Psoas muscle (tissue), 8 donors: ENCODE measurements around the gene SETD3. TPM values are rescaled to one million over a fixed set of nuclear protein-coding genes. Genes with fewer than 3 reads are reported as not detected.
A peak's percentile ranks its signal among the peaks of the same experiment; 100 is the strongest.

Source experiments
- ATAC-seq, 4 donors: fragments of 200-7000 bp; cut with Tn5 transposase; one replicate each; pipeline ENCODE4 v1.9.1; 2020; ENCODE audit warnings: moderate library complexity in 3 of 4, mild to moderate bottlenecking in 2 of 4
- DNase-seq, 2 donors: peaks; one replicate each; pipeline ENCODE4 v3.0.0-alpha.2; 2020
- H3K27ac ChIP-seq: fragments of 200-600 bp; one replicate; pipeline ENCODE4 v1.8.0; 2022
- H3K27me3 ChIP-seq, 3 donors: fragments of 200-600 bp in 1 of 3; one replicate each; pipeline versions ENCODE4 v1.6.1 to v1.8.0; 2013 to 2022; ENCODE audit warnings: low read length in 2 of 3, mild to moderate bottlenecking in 2 of 3, moderate library complexity in 1 of 3; ENCODE audit not compliant: insufficient read depth in 3 of 3
- H3K36me3 ChIP-seq, 2 donors: fragments of 200-600 bp in 1 of 2; one replicate each; pipeline versions ENCODE4 v1.6.1 to v1.8.0; 2013 to 2022; ENCODE audit warnings: low read depth in 1 of 2, mild to moderate bottlenecking in 1 of 2, moderate library complexity in 1 of 2; ENCODE audit not compliant: insufficient read depth in 1 of 2
- H3K4me1 ChIP-seq: fragments of 200-600 bp; one replicate; pipeline ENCODE4 v1.8.0; 2022
- H3K4me3 ChIP-seq: fragments of 200-600 bp; one replicate; pipeline ENCODE4 v1.8.0; 2022; ENCODE audit warnings: mild to moderate bottlenecking
- H3K9me3 ChIP-seq: fragments of 200-600 bp; one replicate; pipeline ENCODE4 v1.8.0; 2022
- CTCF ChIP-seq: fragments of 200-600 bp; IDR thresholded peaks from one replicate; pipeline ENCODE4 v1.8.0; 2022; ENCODE audit warnings: antibody characterized with exemption
- WGBS, 3 donors: extraction: QIAGEN DNeasy Blood & Tissue Kit; methylation state at CpG; one replicate each; pipeline versions ENCODE4 v1.1.6 to v1.1.7; 2013; 5-methylcytosine and 5-hydroxymethylcytosine counted together
- intact Hi-C, 2 donors: fragments of 100-400 bp; cut with DNase I; formaldehyde crosslinking; loops; one replicate each; pipeline versions ENCODE4 v1.11.0 to v1.14.2; 2022
- polyA plus RNA-seq, 3 donors: library from polyadenylated mRNA; stranded (reverse); fragments of 200-250 nt; gene quantifications; one replicate each; pipeline ENCODE4 v1.2.3, GENCODE V29; 2013
- total RNA-seq, 4 donors: library from RNA; stranded (reverse); fragmentation: NEBNext Ultra II Directional in 2 of 4; extraction: Animal tissue kit (Norgen Biotek cat#: 25700) in 2 of 4; gene quantifications; one replicate each; pipeline versions ENCODE4 v1.2.1 to v1.2.4, GENCODE V29; 2021 to 2023
- donor health status: healthy with polysubstance abuse.
- donor health status: DM: no; HTN: no; CAD: no; lungs with moderate emphysema.
- donor health status: Bipolar disorder and iron deficiency.
- donor health status: healthy.
- donor health status: DM: yes; HTN: yes; CAD: no.
- donor health status: DM: no; HTN: no; CAD: no.
- donor health status: DM: no; HTN: no; CAD: no.
- donor health status: DM: yes; HTN: yes; CAD: no.

The SETD3 gene
- total and polyA plus RNA-seq, 7 donors, result 84.0 to 177 (median 123) TPM

GRCh38 chr14:99512110-99512449, 31.4 kb upstream of the SETD3 start:
- no peak for DNase-seq
- WGBS, 3 donors, result 71 to 83% (median 73%) methylated on average over 10 of the region's 10 CpGs
- Histone ChIP-seq H3K4me3 (no peak overlapping the region), H3K9me3 (no peaks in the 10 kb centered on the region), H3K36me3 (peaks cover 0 to 71% of the 10 kb centered on the region in 2 donors), H3K4me1 (no peaks in the 10 kb centered on the region), H3K27ac (no peak overlapping the region), H3K27me3 (no peaks in the 10 kb centered on the region)
- intact Hi-C loops, result loop anchor here in 1 of 2 donors (10.0 kb wide), 1 partner anchor 393 kb away; no protein-coding TSS in a partner anchor
- no peak for TF ChIP-seq CTCF
- no peak for ATAC-seq

DNA sequence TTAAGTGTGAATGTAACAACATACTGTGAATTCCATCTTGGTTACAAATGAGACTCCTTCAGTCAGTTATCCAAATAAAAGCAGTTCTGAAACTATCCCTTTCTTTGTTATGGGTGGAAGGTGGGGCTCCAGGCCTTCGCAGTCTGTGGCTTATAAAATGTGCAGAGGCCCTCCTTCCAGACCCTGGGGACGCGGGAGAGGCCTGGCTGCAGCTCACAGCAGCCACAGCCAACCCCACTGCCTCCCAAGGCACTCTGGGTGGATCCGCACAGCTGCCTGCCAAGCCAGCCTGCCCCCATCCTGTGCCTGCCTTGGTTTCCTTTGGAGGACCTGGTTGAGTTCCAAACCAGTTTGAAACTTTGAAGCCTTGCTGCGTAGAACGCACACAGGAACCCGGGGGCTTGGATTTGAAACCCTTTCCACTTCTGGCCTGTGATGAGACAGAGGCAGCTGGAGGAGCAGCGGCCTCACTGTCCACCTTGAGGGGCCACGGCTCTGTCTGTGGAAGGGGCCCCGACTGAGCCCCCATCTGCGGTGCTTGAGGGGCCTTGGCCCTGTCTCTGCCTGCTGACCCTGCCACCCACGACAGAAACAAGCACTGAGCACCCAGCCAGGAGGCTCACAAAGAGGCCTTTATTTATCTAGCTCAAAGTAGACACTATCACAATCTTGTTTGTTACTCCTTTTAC, 30.9 kb upstream of the SETD3 start:
- no peak for TF ChIP-seq CTCF
- peaks cover 5 to 76% of the 10 kb centered on the region in 2 donors for H3K36me3 ChIP-seq
- H3K27ac ChIP-seq, result no peak overlapping the region
- H3K4me1 ChIP-seq, result no peaks in the 10 kb centered on the region
- peak in 1 of 2 donors; percentile 61 for DNase-seq
- no peaks in the 10 kb centered on the region for H3K27me3 ChIP-seq
- no peak for ATAC-seq
- no peaks in the 10 kb centered on the region for H3K9me3 ChIP-seq
- 70 to 82% (median 71%) methylated on average over 12 of the region's 12 CpGs for WGBS, 3 donors
- intact Hi-C loops, result loop anchor here in 1 of 2 donors (10.0 kb wide), 1 partner anchor 393 kb away; no protein-coding TSS in a partner anchor
- no peak overlapping the region for H3K4me3 ChIP-seq

DNA sequence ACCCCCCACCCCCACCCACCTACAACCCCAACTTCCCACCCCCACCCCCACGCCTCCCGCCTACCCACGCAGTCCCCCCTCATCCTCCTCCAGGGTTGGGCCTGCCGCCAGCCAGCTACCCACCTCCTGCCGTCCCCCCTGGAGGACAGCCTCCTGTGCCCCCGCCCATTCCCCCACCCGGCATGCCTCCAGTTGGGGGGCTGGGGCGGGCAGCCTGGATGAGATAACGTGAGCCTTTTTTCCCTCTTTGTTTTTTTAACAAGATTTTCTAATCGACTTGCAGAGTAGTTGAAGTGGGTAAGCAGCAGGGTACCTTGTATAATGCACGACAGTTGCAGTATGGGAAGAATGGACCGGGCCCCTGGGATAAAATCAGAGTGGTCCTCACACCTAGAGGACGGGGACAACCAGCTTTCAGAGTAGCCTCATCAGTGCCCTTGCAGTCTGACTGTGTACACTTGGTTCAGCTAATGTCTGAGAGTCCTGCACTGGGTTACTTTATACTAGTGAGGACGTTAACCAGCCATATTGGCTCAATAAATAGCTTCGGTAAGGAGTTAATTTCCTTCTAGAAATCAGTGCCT, 30.0 kb upstream of the SETD3 start:
- H3K36me3 ChIP-seq, result peaks cover 11 to 85% of the 10 kb centered on the region in 2 donors
- intact Hi-C loops, result loop anchor here in 1 of 2 donors (10.0 kb wide), 1 partner anchor 394 kb away; no protein-coding TSS in a partner anchor
- no peak overlapping the region for H3K27ac ChIP-seq

GRCh38 chr14:99509871-99510555, 29.4 kb upstream of the SETD3 start:
- peaks cover 11 to 88% of the 10 kb centered on the region in 2 donors for H3K36me3 ChIP-seq
- H3K4me3 ChIP-seq, result no peak overlapping the region
- DNase-seq, result no peak
- ATAC-seq, result no peak
- no peaks in the 10 kb centered on the region for H3K9me3 ChIP-seq
- no peak overlapping the region for H3K27ac ChIP-seq
- H3K4me1 ChIP-seq, result no peaks in the 10 kb centered on the region
- H3K27me3 ChIP-seq, result no peaks in the 10 kb centered on the region
- 92 to 97% (median 92%) methylated on average over 16 to 27 of the region's 27 CpGs for WGBS, 3 donors
- intact Hi-C loops, result loop anchor here in 1 of 2 donors (10.0 kb wide), 1 partner anchor 395 kb away; no protein-coding TSS in a partner anchor
- TF ChIP-seq CTCF, result no peak

More for the DNA sequence above, 30.0 kb upstream of the SETD3 start:
- no peak for TF ChIP-seq CTCF
- H3K4me3 ChIP-seq, result no peak overlapping the region
- no peaks in the 10 kb centered on the region for H3K4me1 ChIP-seq
- WGBS, 3 donors, result 74 to 83% (median 80%) methylated on average over 12 to 15 of the region's 15 CpGs
- no peak for ATAC-seq
- no peaks in the 10 kb centered on the region for H3K27me3 ChIP-seq
- no peak for DNase-seq
- H3K9me3 ChIP-seq, result no peaks in the 10 kb centered on the region
